Caco-2 (cell line): Measurements from ENCODE around the gene SURF2. TPM values are rescaled to one million over a fixed set of nuclear protein-coding genes. Genes with fewer than 3 reads are reported as not detected.

Experiments used
- BruUV-seq: library from RNA; stranded (reverse); fragments of 400-500 nt; replicated peaks from 2 replicates; lab custom pipeline; 2021; lab: Mats Ljungman, UMichigan
- CTCF ChIA-PET: fragments of 300-600 bp; sonication (Branson Sonifier 250); formaldehyde crosslinking; loops from one replicate; lab custom pipeline; 2022; ENCODE audit warnings: antibody characterized with exemption; lab: Charles Lee
- POLR2A ChIA-PET: fragments of 300-600 bp; sonication (Branson Sonifier 250); formaldehyde crosslinking; loops from one replicate; lab custom pipeline; 2022; ENCODE audit warnings: antibody characterized with exemption; lab: Charles Lee
- DNase-seq, 2 experiments: peaks; one replicate each; pipeline versions ENCODE4 v3.0.0 to v3.0.0-alpha.2; 2020 to 2022
- H3K27me3 ChIP-seq: replicated peaks from 2 replicates; pipeline ENCODE4 v1.6.0; 2011; ENCODE audit warnings: low read length; ENCODE audit not compliant: control insufficient read depth, insufficient read depth
- H3K36me3 ChIP-seq: 2 replicates; pipeline ENCODE4 v1.5.1; 2011; ENCODE audit warnings: low read length; ENCODE audit not compliant: control insufficient read depth, insufficient read depth
- H3K4me1 ChIP-seq: fragments of 250-450 bp; sonication (Bioruptor Pico); 2 replicates; pipeline ENCODE4 v1.5.1; 2020; ENCODE audit warnings: mild to moderate bottlenecking
- H3K4me3 ChIP-seq: 2 replicates; pipeline ENCODE4 v1.5.1; 2011; ENCODE audit warnings: low read depth, mild to moderate bottlenecking, control low read depth, low read length
- H3K9me3 ChIP-seq: fragments of 250-450 bp; sonication (Bioruptor Pico); 2 replicates; pipeline ENCODE4 v1.5.1; 2020; ENCODE audit warnings: mild to moderate bottlenecking, moderate library complexity
- H3K27ac Mint-ChIP-seq: one replicate; pipeline ENCODE4 v1.8.0; 2022; ENCODE audit warnings: mixed read lengths; ENCODE audit not compliant: unreplicated experiment
- H3K27me3 Mint-ChIP-seq: one replicate; pipeline ENCODE4 v1.8.0; 2022; ENCODE audit warnings: mixed read lengths; ENCODE audit not compliant: insufficient read depth, unreplicated experiment
- H3K36me3 Mint-ChIP-seq: one replicate; pipeline ENCODE4 v1.8.0; 2022; ENCODE audit warnings: mild to moderate bottlenecking, mixed read lengths; ENCODE audit not compliant: insufficient read depth, unreplicated experiment
- H3K4me1 Mint-ChIP-seq: one replicate; pipeline ENCODE4 v1.8.0; 2022; ENCODE audit warnings: low read depth, mixed read lengths; ENCODE audit not compliant: unreplicated experiment
- H3K4me3 Mint-ChIP-seq: one replicate; pipeline ENCODE4 v1.8.0; 2022; ENCODE audit warnings: mild to moderate bottlenecking, moderate library complexity, mixed read lengths; ENCODE audit not compliant: unreplicated experiment
- H3K9me3 Mint-ChIP-seq: one replicate; pipeline ENCODE4 v1.8.0; 2022; ENCODE audit warnings: mixed read lengths; ENCODE audit not compliant: unreplicated experiment
- CTCF ChIP-seq, 2 experiments: fragments of 200-600 bp in 1 of 2; IDR thresholded peaks; 1 replicate in 1 of 2; 2 replicates in 1 of 2; pipeline versions ENCODE4 v1.5.1 to v1.8.0; 2011 to 2022; ENCODE audit warnings: antibody characterized with exemption in 1 of 2, control low read depth in 1 of 2, inconsistent platforms in 1 of 2, low read depth in 1 of 2, low read length in 1 of 2, mild to moderate bottlenecking in 1 of 2, moderate library complexity in 1 of 2; ENCODE audit not compliant: insufficient read depth in 1 of 2, severe bottlenecking in 1 of 2, unreplicated experiment in 1 of 2
- intact Hi-C: fragments of 100-400 bp; cut with micrococcal nuclease; formaldehyde crosslinking; loops from one replicate; pipeline ENCODE4 v1.10.0; 2022; ENCODE audit not compliant: unreplicated experiment
- total RNA-seq: library from RNA; stranded (reverse); gene quantifications from 2 replicates; pipeline ENCODE4 v1.2.3, GENCODE V29; 2022

The SURF2 gene
- total RNA-seq, 1 experiment from 2014 or later = 34.4 TPM

GRCh38 chr9:133378408-133378962 is 22.1 kb downstream of the SURF2 start:
- intact Hi-C loops = no loop called here
- Mint-ChIP-seq H3K36me3 (peaks cover 22% of the 10 kb centered on the region), H3K27me3 (no peaks in the 10 kb centered on the region), H3K9me3 (no peaks in the 10 kb centered on the region), H3K27ac (no peak overlapping the region), H3K4me1 (no peaks in the 10 kb centered on the region), H3K4me3 (no peak overlapping the region)
- no TSS peak for BruUV-seq
- Histone ChIP-seq H3K36me3 (no peaks in the 10 kb centered on the region), H3K9me3 (no peaks in the 10 kb centered on the region), H3K27me3 (no peaks in the 10 kb centered on the region), H3K4me3 (no peak overlapping the region), H3K4me1 (peaks cover 6% of the 10 kb centered on the region; the same call in 1 of the 2 replicates)
- CTCF ChIA-PET = interaction anchor here (0.6 to 0.9 kb wide), 2 partner anchors 19 to 190 kb away, joined by 3 read pairs; no protein-coding TSS in a partner anchor
- DNase-seq = no peak
- no peak for TF ChIP-seq CTCF (IDR thresholded peaks at IDR 0.05; ENCODE audit: insufficient read depth in 1 of 2, low read depth in 1 of 2, low read length in 1 of 2, severe bottlenecking in 1 of 2, unreplicated experiment in 1 of 2)
- POLR2A ChIA-PET = interaction anchor here (0.6 to 1.0 kb wide), 3 partner anchors 8 to 82 kb away, joined by 3 to 9 read pairs (median 5); partner anchors contain the start of gene CACFD1

GRCh38 chr9:133379153-133380086 is 23.1 kb downstream of the SURF2 start:
- no peak for TF ChIP-seq CTCF (IDR thresholded peaks at IDR 0.05; ENCODE audit: insufficient read depth in 1 of 2, low read depth in 1 of 2, low read length in 1 of 2, severe bottlenecking in 1 of 2, unreplicated experiment in 1 of 2)
- Histone ChIP-seq H3K4me1 (0 out of 2 replicates have a peak, but pooled peaks cover under 1% of the 10 kb centered on the region), H3K27me3 (no peaks in the 10 kb centered on the region), H3K9me3 (no peaks in the 10 kb centered on the region), H3K36me3 (no peaks in the 10 kb centered on the region), H3K4me3 (no peak overlapping the region)
- Mint-ChIP-seq H3K9me3 (no peaks in the 10 kb centered on the region), H3K4me3 (no peak overlapping the region), H3K36me3 (peaks cover 15% of the 10 kb centered on the region), H3K27me3 (no peaks in the 10 kb centered on the region), H3K4me1 (no peaks in the 10 kb centered on the region), H3K27ac (no peak overlapping the region)
- POLR2A ChIA-PET = no interaction called here
- BruUV-seq = no TSS peak
- no peak for DNase-seq
- CTCF ChIA-PET = no interaction called here
- intact Hi-C loops = no loop called here

GRCh38 chr9:133380734-133381133 is 24.4 kb downstream of the SURF2 start:
- Mint-ChIP-seq H3K4me3 (no peak overlapping the region), H3K36me3 (peaks cover 5% of the 10 kb centered on the region), H3K9me3 (no peaks in the 10 kb centered on the region), H3K4me1 (no peaks in the 10 kb centered on the region), H3K27ac (no peak overlapping the region), H3K27me3 (no peaks in the 10 kb centered on the region)
- no peak overlapping the region for H3K4me3 ChIP-seq
- H3K9me3 ChIP-seq = no peaks in the 10 kb centered on the region
- no peaks in the 10 kb centered on the region for H3K27me3 ChIP-seq
- intact Hi-C loops = no loop called here
- H3K36me3 ChIP-seq = no peaks in the 10 kb centered on the region
- no peaks in the 10 kb centered on the region for H3K4me1 ChIP-seq
- TF ChIP-seq CTCF (IDR thresholded peaks at IDR 0.05; ENCODE audit: insufficient read depth in 1 of 2, low read depth in 1 of 2, low read length in 1 of 2, severe bottlenecking in 1 of 2, unreplicated experiment in 1 of 2) = no peak
- DNase-seq = no peak
- BruUV-seq = no TSS peak
- POLR2A ChIA-PET = no interaction called here
- CTCF ChIA-PET = no interaction called here
